Measurements from ENCODE around the gene WNT6.

Gene WNT6

GRCh38 chr2:218894151-218894879 is 34.7 kb downstream of the WNT6 start:
- DNase-seq: no peak

- DNase-seq: no peak
These were observed 35.2 kb downstream of the WNT6 start for GRCh38 chr2:218894880-218895157.

GRCh38 chr2:218895326-218895725 is 35.7 kb downstream of the WNT6 start:
- no peak for DNase-seq

- DNase-seq: no peak
These were observed 36.3 kb downstream of the WNT6 start for GRCh38 chr2:218895759-218896500.

- peak; percentile 10 for DNase-seq
These were observed 37.1 kb downstream of the WNT6 start for GRCh38 chr2:218896501-218897393.

- DNase-seq: no peak
These were observed 37.9 kb downstream of the WNT6 start for GRCh38 chr2:218897394-218898108.

GRCh38 chr2:218898109-218898878 is 38.7 kb downstream of the WNT6 start:
- DNase-seq: peak; percentile 30

- DNase-seq: no peak
These were observed 39.5 kb downstream of the WNT6 start for GRCh38 chr2:218899147-218899546.

GRCh38 chr2:218902427-218902826 is 42.8 kb downstream of the WNT6 start:
- no peak for DNase-seq

GRCh38 chr2:218904176-218904575 is 44.6 kb downstream of the WNT6 start:
- no peak for DNase-seq

- peak; percentile 87 for DNase-seq
These were observed 49.4 kb downstream of the WNT6 start for GRCh38 chr2:218908721-218909619.

- DNase-seq: no peak
These were observed 51.1 kb downstream of the WNT6 start for GRCh38 chr2:218910741-218911140.

- no peak for DNase-seq
These were observed 60.9 kb downstream of the WNT6 start for GRCh38 chr2:218920504-218920903.

All from fibroblast of upper back skin (primary cell).